HG02759 (cell line): ENCODE data around the gene SLC26A2.
A peak's percentile ranks its signal among the peaks of the same experiment; 100 is the strongest.

Source experiments
- ATAC-seq: cut with Tn5 transposase; IDR thresholded peaks from one replicate; pipeline ENCODE4 v1.9.1; 2021; ENCODE audit warnings: mild to moderate bottlenecking, moderate library complexity; ENCODE audit not compliant: unreplicated experiment

The SLC26A2 gene

GRCh38 chr5:150035139-150035895, 74.8 kb downstream of the SLC26A2 start:
- ATAC-seq, result peak; percentile 97

GRCh38 chr5:150036513-150036912, 76.0 kb downstream of the SLC26A2 start:
- ATAC-seq, result no peak
